GM21786 (cell line): ENCODE results near the gene RNASE1.
"Not testable (repeated sequence)": the region's sequence is repeated elsewhere in the genome, so short reads cannot be mapped to it uniquely, and the experiment has no call there.

Source experiments
- ATAC-seq: cut with Tn5 transposase; IDR thresholded peaks from one replicate; pipeline ENCODE4 v1.9.1; 2021; ENCODE audit not compliant: unreplicated experiment

Gene RNASE1

GRCh38 chr14:20775043-20775442 lies 27.6 kb downstream of the RNASE1 start:
- no peak for ATAC-seq

- ATAC-seq = no peak
These were observed 28.3 kb downstream of the RNASE1 start for GRCh38 chr14:20774258-20774824.

- ATAC-seq = no peak
These were observed 30.0 kb downstream of the RNASE1 start for GRCh38 chr14:20772650-20773049.

- ATAC-seq = no peak
These were observed 33.2 kb downstream of the RNASE1 start for GRCh38 chr14:20769421-20769820.

- no peak for ATAC-seq
These were observed 34.1 kb downstream of the RNASE1 start for GRCh38 chr14:20768593-20768892.

- ATAC-seq = no peak
These were observed 41.7 kb downstream of the RNASE1 start for GRCh38 chr14:20760950-20761349.

GRCh38 chr14:20759465-20759864 lies 43.2 kb downstream of the RNASE1 start:
- ATAC-seq = not testable (repeated sequence)

GRCh38 chr14:20757965-20758364 lies 44.7 kb downstream of the RNASE1 start:
- no peak for ATAC-seq

GRCh38 chr14:20755037-20755436 lies 47.6 kb downstream of the RNASE1 start:
- no peak for ATAC-seq

- ATAC-seq = no peak
These were observed 48.3 kb downstream of the RNASE1 start for GRCh38 chr14:20754308-20754707.

- no peak for ATAC-seq
These were observed 50.6 kb downstream of the RNASE1 start for GRCh38 chr14:20751963-20752562.
